GM12878 (cell line): ENCODE results near the gene ARRDC5. TPM values are rescaled to one million over a fixed set of nuclear protein-coding genes. Genes with fewer than 3 reads are reported as not detected.
"Not testable (repeated sequence)": the region's sequence is repeated elsewhere in the genome, so short reads cannot be mapped to it uniquely, and the experiment has no call there.

Experiments used
- ATAC-seq: fragments of 200-7000 bp; cut with Tn5 transposase; 3 replicates; pipeline ENCODE4 v1.9.1; 2020; ENCODE audit warnings: mild to moderate bottlenecking, moderate library complexity
- BruUV-seq: library from RNA; stranded (reverse); fragments of 400-500 nt; replicated peaks from 2 replicates; lab custom pipeline; 2021; lab: Mats Ljungman, UMichigan
- CTCF ChIA-PET: fragments of 300-600 bp; sonication (Branson Sonifier 250); formaldehyde crosslinking; extraction: SDS; loops from one replicate; lab custom pipeline; 2021; ENCODE audit warnings: inconsistent platforms; lab: Yijun Ruan, JAX
- POLR2A ChIA-PET: fragments of 350-600 bp; formaldehyde crosslinking; extraction: SDS; loops from one replicate; lab custom pipeline; 2021; ENCODE audit warnings: inconsistent platforms; lab: Charles Lee
- RAD21 ChIA-PET: fragments of 300-600 bp; sonication (Branson Sonifier 250); formaldehyde crosslinking; loops from one replicate; lab custom pipeline; 2023; ENCODE audit warnings: antibody characterized with exemption; ENCODE audit not compliant: unreplicated experiment; lab: Charles Lee
- SMC1A ChIA-PET: fragments of 300-600 bp; sonication (Branson Sonifier 250); formaldehyde crosslinking; loops from one replicate; lab custom pipeline; 2023; ENCODE audit not compliant: unreplicated experiment, uncharacterized antibody; lab: Charles Lee
- DNase-seq: peaks from one replicate; pipeline ENCODE4 v3.0.0-alpha.2; 2011; ENCODE audit warnings: low read depth, low spot score
- FAIRE-seq: peaks from 3 replicates; lab custom pipeline; 2011; peaks lifted over from hg19 to GRCh38; lab: Jason Lieb, UNC
- H2AFZ ChIP-seq: 2 replicates; pipeline ENCODE4 v1.6.0; 2011; ENCODE audit warnings: low read depth, low read length, control low read depth; ENCODE audit not compliant: control insufficient read depth
- H3K27ac ChIP-seq: 2 replicates; pipeline ENCODE4 v1.5.1; 2011; ENCODE audit warnings: control low read depth; ENCODE audit not compliant: control insufficient read depth, insufficient read depth
- H3K27me3 ChIP-seq, 2 experiments: replicated peaks in 1 of 2; 2 replicates each; pipeline versions ENCODE4 v1.6.0 to v1.6.1; 2011; ENCODE audit warnings: low read length in 1 of 2; ENCODE audit not compliant: control insufficient read depth in 2 of 2, insufficient read depth in 2 of 2
- H3K36me3 ChIP-seq, 2 experiments: 2 replicates each; pipeline ENCODE4 v1.5.1; 2011; ENCODE audit warnings: low read length in 1 of 2; ENCODE audit not compliant: control insufficient read depth in 2 of 2, insufficient read depth in 2 of 2
- H3K4me1 ChIP-seq: 2 replicates; pipeline ENCODE4 v1.6.1; 2011; ENCODE audit warnings: mild to moderate bottlenecking, low read length, moderate library complexity, mixed read lengths; ENCODE audit not compliant: control insufficient read depth, insufficient read depth
- H3K4me2 ChIP-seq: 2 replicates; pipeline ENCODE4 v1.6.0; 2011; ENCODE audit warnings: control low read depth; ENCODE audit not compliant: control insufficient read depth, insufficient read depth
- H3K4me3 ChIP-seq: fragments of 200-600 bp; sonication (generic); 2 replicates; pipeline ENCODE4 v1.5.1; 2016
- H3K79me2 ChIP-seq: 2 replicates; pipeline ENCODE4 v1.6.0; 2011; ENCODE audit warnings: low read length; ENCODE audit not compliant: control insufficient read depth, insufficient read depth
- H3K9ac ChIP-seq: 2 replicates; pipeline ENCODE4 v1.8.0; 2011; ENCODE audit warnings: low read length, control low read depth, mixed read lengths; ENCODE audit not compliant: control insufficient read depth, insufficient read depth
- H3K9me3 ChIP-seq: replicated peaks from 3 replicates; pipeline ENCODE4 v1.5.1; 2011; ENCODE audit warnings: mild to moderate bottlenecking, low read length; ENCODE audit not compliant: control insufficient read depth, insufficient read depth
- H4K20me1 ChIP-seq: 2 replicates; pipeline ENCODE4 v1.6.0; 2011; ENCODE audit not compliant: control insufficient read depth, insufficient read depth
- WGBS: methylation state at CpG from one replicate; pipeline ENCODE4 v1.1.6; 2016; ENCODE audit warnings: low lambda C conversion rate; ENCODE audit not compliant: insufficient replicate concordance, insufficient coverage; ENCODE audit errors: missing lambda C conversion rate; 5-methylcytosine and 5-hydroxymethylcytosine counted together
- in situ Hi-C: fragments of 300-500 bp; cut with MboI; formaldehyde crosslinking; loops from 9 replicates; pipeline ENCODE4 v1.14.3; 2018; ENCODE audit warnings: mixed read lengths
- intact Hi-C: fragments of 100-400 bp; cut with micrococcal nuclease; formaldehyde crosslinking; loops from one replicate; pipeline ENCODE4 v1.14.2; 2022; ENCODE audit not compliant: unreplicated experiment
- polyA plus RNA-seq, 11 experiments: library from polyadenylated mRNA; depleted of rRNA in 4 of 11; unstranded in 6 of 11; stranded (reverse) in 5 of 11; fragments of >200 nt; fragmentation: Nextera tagmentation in 4 of 11; fragmentation: Illumina TruSeq in 1 of 11; extraction: Ambion mirVana in 4 of 11; extraction: Trizol in 1 of 11; gene quantifications; 1 replicate in 1 of 11; 2 replicates in 10 of 11; pipeline versions ENCODE4 v1.2.1 to v1.2.3, GENCODE V29; 2011 to 2016; ENCODE audit warnings: inconsistent platforms in 2 of 11, missing spikeins in 2 of 11, low read depth in 1 of 11
- total RNA-seq, 4 experiments: library from RNA; depleted of rRNA in 3 of 4; stranded (reverse); fragments of >200 nt in 3 of 4; fragmentation: Illumina TruSeq in 1 of 4; extraction: Trizol in 1 of 4; gene quantifications; 2 replicates each; pipeline versions ENCODE4 v1.2.1 to v1.2.3, GENCODE V29; 2013 to 2021

ARRDC5 gene
- total and polyA plus RNA-seq, 10 of the 15 experiments (the other 5 are each of a cell fraction or from before 2014, with no cell fraction given), result 0.03 to 0.38 (median 0.12) TPM; not detected in 2

DNA sequence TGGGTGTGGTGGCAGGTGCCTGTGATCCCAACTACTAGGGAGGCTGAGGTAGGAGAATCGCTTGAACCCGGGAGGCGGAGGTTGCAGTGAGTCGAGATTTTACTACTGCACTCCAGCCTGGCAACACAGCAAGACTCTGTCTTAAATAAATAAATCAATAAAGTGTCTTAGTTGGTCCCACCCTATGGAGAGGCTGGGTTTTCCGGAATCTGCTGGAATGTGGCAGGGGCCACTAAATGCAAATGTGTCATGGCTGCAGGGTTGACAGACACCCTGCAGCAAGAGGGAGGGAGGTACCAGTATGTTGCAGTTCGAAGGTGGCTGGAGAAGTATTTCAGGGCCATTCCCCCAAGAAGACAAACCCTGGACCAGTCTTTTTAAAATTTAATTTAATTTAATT lies 17.7 kb downstream of the ARRDC5 start:
- H3K9me3 ChIP-seq, H3K27me3 ChIP-seq, H3K4me1 ChIP-seq, DNase-seq, BruUV-seq, H4K20me1 ChIP-seq, H3K27ac ChIP-seq, POLR2A ChIA-PET, H3K4me3 ChIP-seq, SMC1A ChIA-PET, FAIRE-seq, H3K79me2 ChIP-seq, in situ Hi-C loops, ATAC-seq, H3K36me3 ChIP-seq, CTCF ChIA-PET, intact Hi-C loops, H3K4me2 ChIP-seq, RAD21 ChIA-PET, H2AFZ ChIP-seq, H3K9ac ChIP-seq: not testable (repeated sequence)
- WGBS, result 100% methylated on average over 3 of the region's 6 CpGs

DNA sequence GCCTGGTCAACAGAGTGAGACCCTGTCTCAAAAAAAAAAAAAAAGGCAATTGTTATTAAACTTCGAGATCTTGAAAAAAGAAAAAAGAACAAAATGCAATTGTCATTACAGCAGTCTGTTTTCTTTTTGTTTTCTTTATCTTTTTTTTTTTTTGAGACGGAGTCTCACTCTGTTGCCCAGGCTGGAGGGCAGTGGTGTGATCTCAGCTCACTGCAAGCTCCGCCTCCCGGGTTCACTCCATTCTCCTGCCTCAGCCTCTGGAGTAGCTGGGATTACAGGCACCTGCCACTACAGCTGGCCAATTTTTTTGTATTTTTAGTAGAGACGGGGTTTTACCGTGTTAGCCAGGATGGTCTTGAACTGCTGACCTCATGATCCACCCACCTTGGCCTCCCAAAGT lies 19.8 kb downstream of the ARRDC5 start:
- H4K20me1 ChIP-seq, H2AFZ ChIP-seq, H3K27me3 ChIP-seq, H3K9ac ChIP-seq, H3K27ac ChIP-seq, CTCF ChIA-PET, BruUV-seq, in situ Hi-C loops, POLR2A ChIA-PET, DNase-seq, H3K4me3 ChIP-seq, FAIRE-seq, ATAC-seq, SMC1A ChIA-PET, H3K4me2 ChIP-seq, H3K9me3 ChIP-seq, intact Hi-C loops, H3K79me2 ChIP-seq, H3K36me3 ChIP-seq, RAD21 ChIA-PET, H3K4me1 ChIP-seq: not testable (repeated sequence)
- WGBS, result 59% methylated on average over 5 of the region's 6 CpGs
